Keratinocyte (primary cell): ENCODE results near the gene SERINC5. TPM values are rescaled to one million over a fixed set of nuclear protein-coding genes. Genes with fewer than 3 reads are reported as not detected.

Experiments
- DNase-seq: peaks from one replicate; pipeline ENCODE4 v3.0.0-alpha.2; 2011; ENCODE audit warnings: low read depth, missing footprints, low spot score
- FAIRE-seq: peaks from 2 replicates; lab custom pipeline; 2011; peaks lifted over from hg19 to GRCh38; lab: Jason Lieb, UNC
- H2AFZ ChIP-seq: 2 replicates; pipeline ENCODE4 v1.6.0; 2012; ENCODE audit warnings: low read length, control low read depth, inconsistent platforms; ENCODE audit not compliant: control insufficient read depth
- H3K27ac ChIP-seq: 2 replicates; pipeline ENCODE4 v1.5.1; 2011; ENCODE audit warnings: low read length; ENCODE audit not compliant: control insufficient read depth, insufficient read depth
- H3K27me3 ChIP-seq: 3 replicates; pipeline ENCODE4 v1.6.0; 2011; ENCODE audit warnings: low read length; ENCODE audit not compliant: control insufficient read depth, insufficient read depth; ENCODE audit errors: extremely low read depth
- H3K36me3 ChIP-seq, 2 experiments: 2 replicates in 1 of 2; 3 replicates in 1 of 2; pipeline ENCODE4 v1.5.1; 2011; ENCODE audit warnings: low read length in 2 of 2, mild to moderate bottlenecking in 1 of 2; ENCODE audit not compliant: control insufficient read depth in 2 of 2, insufficient read depth in 2 of 2; ENCODE audit errors: extremely low read depth in 1 of 2
- H3K4me1 ChIP-seq: 3 replicates; pipeline ENCODE4 v1.5.1; 2011; ENCODE audit warnings: low read length; ENCODE audit not compliant: control insufficient read depth, insufficient read depth; ENCODE audit errors: extremely low read depth
- H3K4me2 ChIP-seq: 3 replicates; pipeline ENCODE4 v1.6.0; 2011; ENCODE audit warnings: low read depth, low read length; ENCODE audit not compliant: control insufficient read depth, insufficient read depth; ENCODE audit errors: extremely low read depth
- H3K4me3 ChIP-seq, 3 experiments: fragments of 200-600 bp in 1 of 3; sonication (generic) in 1 of 3; 2 replicates in 2 of 3; 3 replicates in 1 of 3; pipeline ENCODE4 v1.5.1; 2011 to 2016; ENCODE audit warnings: low read length in 3 of 3, mild to moderate bottlenecking in 3 of 3, control low read depth in 2 of 3, inconsistent platforms in 1 of 3, low read depth in 1 of 3, mixed read lengths in 1 of 3, mixed run types in 1 of 3, moderate library complexity in 1 of 3; ENCODE audit not compliant: control insufficient read depth in 2 of 3, insufficient read depth in 2 of 3; ENCODE audit errors: extremely low read depth in 1 of 3
- H3K79me2 ChIP-seq: 2 replicates; pipeline ENCODE4 v1.6.0; 2012; ENCODE audit warnings: low read length; ENCODE audit not compliant: control insufficient read depth, insufficient read depth
- H3K9ac ChIP-seq: 3 replicates; pipeline ENCODE4 v1.6.0; 2011; ENCODE audit warnings: low read length; ENCODE audit not compliant: control insufficient read depth, insufficient read depth; ENCODE audit errors: extremely low read depth
- H3K9me1 ChIP-seq: 3 replicates; pipeline ENCODE4 v1.6.0; 2011; ENCODE audit warnings: low read length; ENCODE audit not compliant: control insufficient read depth, insufficient read depth; ENCODE audit errors: extremely low read depth
- H3K9me3 ChIP-seq: 2 replicates; pipeline ENCODE4 v1.5.1; 2012; ENCODE audit warnings: low read depth, low read length; ENCODE audit not compliant: control insufficient read depth
- H4K20me1 ChIP-seq: 3 replicates; pipeline ENCODE4 v1.6.0; 2011; ENCODE audit warnings: low read length; ENCODE audit not compliant: control insufficient read depth, insufficient read depth; ENCODE audit errors: extremely low read depth
- EZH2 ChIP-seq: IDR thresholded peaks from one replicate; pipeline ENCODE4 v1.6.1; 2012; ENCODE audit warnings: inconsistent platforms, mild to moderate bottlenecking, low read length, moderate library complexity
- dilution Hi-C: fragments of 300-500 bp; cut with MboI; formaldehyde crosslinking; loops from one replicate; pipeline ENCODE4 v1.7.0; 2020; ENCODE audit warnings: low sequenced_read_pairs; ENCODE audit not compliant: extremely low pct_ligation_motif_present
- polyA plus RNA-seq, 5 experiments: library from polyadenylated mRNA; depleted of rRNA in 3 of 5; stranded (reverse) in 3 of 5; stranded (forward) in 1 of 5; unstranded in 1 of 5; fragments of >200 nt; gene quantifications; 1 replicate in 1 of 5; 2 replicates in 3 of 5; 3 replicates in 1 of 5; pipeline versions ENCODE4 v1.2.1 to v1.2.3, GENCODE V29; 2011 to 2012; ENCODE audit warnings: missing spikeins in 2 of 5, low read depth in 1 of 5, low replicate concordance in 1 of 5
- TF ChIP-seq, protein P1 (sequence below), 3 experiments: IDR thresholded peaks in 1 of 3; conservative IDR thresholded peaks in 1 of 3; optimal IDR thresholded peaks in 1 of 3; 2 replicates in 2 of 3; 3 replicates in 1 of 3; pipeline versions ENCODE3 to v1.5.1; 2011; ENCODE audit warnings: low read length in 3 of 3, mild to moderate bottlenecking in 3 of 3, moderate library complexity in 2 of 3, control low read depth in 1 of 3, inconsistent platforms in 1 of 3; ENCODE audit not compliant: insufficient read depth in 2 of 3; ENCODE audit errors: extremely low read depth in 1 of 3

The SERINC5 gene
- polyA plus RNA-seq, 1 donor (not counting 4 experiments of a cell fraction or from before 2014, with no cell fraction given), result 20.0 TPM

GRCh38 chr5:80142996-80143395, 112.9 kb downstream of the SERINC5 start:
- Histone ChIP-seq H3K4me2 (no peak overlapping the region), H3K9me1 (no peaks in the 10 kb centered on the region), H3K9ac (no peak overlapping the region), H4K20me1 (no peaks in the 10 kb centered on the region), H3K79me2 (no peaks in the 10 kb centered on the region), H3K27me3 (no peaks in the 10 kb centered on the region), H3K4me1 (no peaks in the 10 kb centered on the region), H3K27ac (no peak overlapping the region), H2AFZ (no peak overlapping the region), H3K4me3 (no peak overlapping the region), H3K36me3 (peaks cover 8 to 16% of the 10 kb centered on the region in 2 experiments), H3K9me3 (no peaks in the 10 kb centered on the region)
- FAIRE-seq (no peak), DNase-seq (no peak)
- dilution Hi-C loops, result no loop called here
- TF ChIP-seq, protein P1, sequence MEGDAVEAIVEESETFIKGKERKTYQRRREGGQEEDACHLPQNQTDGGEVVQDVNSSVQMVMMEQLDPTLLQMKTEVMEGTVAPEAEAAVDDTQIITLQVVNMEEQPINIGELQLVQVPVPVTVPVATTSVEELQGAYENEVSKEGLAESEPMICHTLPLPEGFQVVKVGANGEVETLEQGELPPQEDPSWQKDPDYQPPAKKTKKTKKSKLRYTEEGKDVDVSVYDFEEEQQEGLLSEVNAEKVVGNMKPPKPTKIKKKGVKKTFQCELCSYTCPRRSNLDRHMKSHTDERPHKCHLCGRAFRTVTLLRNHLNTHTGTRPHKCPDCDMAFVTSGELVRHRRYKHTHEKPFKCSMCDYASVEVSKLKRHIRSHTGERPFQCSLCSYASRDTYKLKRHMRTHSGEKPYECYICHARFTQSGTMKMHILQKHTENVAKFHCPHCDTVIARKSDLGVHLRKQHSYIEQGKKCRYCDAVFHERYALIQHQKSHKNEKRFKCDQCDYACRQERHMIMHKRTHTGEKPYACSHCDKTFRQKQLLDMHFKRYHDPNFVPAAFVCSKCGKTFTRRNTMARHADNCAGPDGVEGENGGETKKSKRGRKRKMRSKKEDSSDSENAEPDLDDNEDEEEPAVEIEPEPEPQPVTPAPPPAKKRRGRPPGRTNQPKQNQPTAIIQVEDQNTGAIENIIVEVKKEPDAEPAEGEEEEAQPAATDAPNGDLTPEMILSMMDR (optimal IDR thresholded peaks at IDR 0.05 in 1 of 3, IDR thresholded peaks at IDR 0.05 in 1 of 3, conservative IDR thresholded peaks at IDR 0.05 in 1 of 3; ENCODE audit: extremely low read depth in 1 of 3, insufficient read depth in 2 of 3, low read length in 3 of 3), result no peak
- TF ChIP-seq EZH2, result no peak

DNA sequence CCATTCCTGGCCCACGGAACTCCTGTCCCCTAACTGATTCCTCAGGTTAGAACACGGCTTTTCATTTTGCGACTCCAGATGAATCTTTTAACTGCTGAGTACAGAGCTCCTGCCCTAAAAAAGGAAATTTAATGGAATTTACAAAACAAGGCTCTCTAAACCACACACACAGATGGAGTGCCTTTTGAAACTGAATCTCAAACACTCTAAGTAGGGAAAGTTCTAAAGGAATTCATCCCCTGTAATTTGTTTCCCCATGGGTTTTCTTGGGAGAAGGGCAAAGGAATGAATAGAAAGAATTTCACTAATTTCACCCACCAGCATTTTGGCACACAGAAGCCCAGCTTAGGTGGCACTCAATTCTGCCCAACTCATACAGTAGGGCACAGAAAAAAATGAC, 114.2 kb downstream of the SERINC5 start:
- Histone ChIP-seq H3K36me3 (peaks cover 4 to 12% of the 10 kb centered on the region in 2 experiments), H3K4me1 (no peaks in the 10 kb centered on the region), H3K27ac (no peak overlapping the region), H2AFZ (no peak overlapping the region), H3K4me3 (no peak overlapping the region), H3K9me1 (no peaks in the 10 kb centered on the region), H4K20me1 (no peaks in the 10 kb centered on the region), H3K79me2 (no peaks in the 10 kb centered on the region), H3K9ac (no peak overlapping the region), H3K9me3 (no peaks in the 10 kb centered on the region), H3K27me3 (no peaks in the 10 kb centered on the region), H3K4me2 (no peak overlapping the region)
- no peak for TF ChIP-seq EZH2
- TF ChIP-seq, protein P1 (optimal IDR thresholded peaks at IDR 0.05 in 1 of 3, IDR thresholded peaks at IDR 0.05 in 1 of 3, conservative IDR thresholded peaks at IDR 0.05 in 1 of 3; ENCODE audit: extremely low read depth in 1 of 3, insufficient read depth in 2 of 3, low read length in 3 of 3), result no peak
- dilution Hi-C loops, result no loop called here
- FAIRE-seq (no peak), DNase-seq (no peak)
